Activated CD8-positive, alpha-beta memory T cell treated with anti-CD3 and anti-CD28 coated beads, Interleukin-2, amount 10 ng/mL, durations not matched to agents 7 days and 5 days (primary cell): ENCODE results near the gene KDM4C. TPM values are rescaled to one million over a fixed set of nuclear protein-coding genes. Genes with fewer than 3 reads are reported as not detected.
A peak's percentile ranks its signal among the peaks of the same experiment; 100 is the strongest.

Experiments
- ATAC-seq: fragments of 150-1000 bp; cut with Tn5 transposase; one replicate; pipeline ENCODE4 v1.10.0; 2021; ENCODE audit warnings: moderate library complexity
- CTCF ChIA-PET: fragments of 350-600 bp; sonication (Branson Sonifier 250); formaldehyde crosslinking; loops from one replicate; lab custom pipeline; 2021; ENCODE audit warnings: antibody characterized with exemption; lab: Charles Lee
- DNase-seq: peaks from one replicate; pipeline ENCODE4 v3.0.0-alpha.2; 2020
- H3K27ac Mint-ChIP-seq: one replicate; pipeline ENCODE4 v1.8.0; 2021; ENCODE audit warnings: mild to moderate bottlenecking, mixed read lengths
- H3K27me3 Mint-ChIP-seq: one replicate; pipeline ENCODE4 v1.8.0; 2021; ENCODE audit warnings: mixed read lengths
- H3K36me3 Mint-ChIP-seq: one replicate; pipeline ENCODE4 v1.8.0; 2021; ENCODE audit warnings: mild to moderate bottlenecking, mixed read lengths
- H3K4me1 Mint-ChIP-seq: one replicate; pipeline ENCODE4 v1.8.0; 2021; ENCODE audit warnings: mixed read lengths
- H3K4me3 Mint-ChIP-seq: one replicate; pipeline ENCODE4 v1.8.0; 2021; ENCODE audit warnings: mild to moderate bottlenecking, moderate library complexity, mixed read lengths
- H3K9me3 Mint-ChIP-seq: one replicate; pipeline ENCODE4 v1.8.0; 2022; ENCODE audit warnings: low read depth, mixed read lengths
- total RNA-seq, 2 experiments: library from RNA; stranded (reverse); gene quantifications; one replicate each; pipeline ENCODE4 v1.2.3, GENCODE V29; 2021

KDM4C gene
- total RNA-seq, 2 experiments from 2014 or later = 31.5 to 57.8 TPM

DNA sequence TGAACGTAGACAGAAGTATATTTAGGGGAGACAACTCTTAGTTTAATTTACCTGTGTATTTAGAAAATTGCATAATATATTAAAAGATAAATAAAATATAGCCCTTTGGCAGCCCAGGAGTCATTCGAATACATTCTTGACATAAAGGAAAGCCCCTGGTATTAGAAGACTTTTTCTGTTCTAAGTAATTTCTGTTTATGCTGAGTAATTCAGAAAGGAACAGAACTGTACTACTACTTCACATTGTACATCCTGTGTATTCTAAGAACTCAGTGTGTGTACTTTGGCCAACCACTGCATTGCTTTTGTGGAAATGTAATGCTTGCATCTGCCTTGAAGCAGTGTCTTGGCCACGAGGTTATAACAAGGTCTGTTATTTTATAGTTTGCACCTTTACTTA is 136.4 kb downstream of the KDM4C start:
- Mint-ChIP-seq H3K27me3 (no peaks in the 10 kb centered on the region), H3K4me1 (peaks cover 39% of the 10 kb centered on the region), H3K27ac (peak overlapping the region; percentile 89), H3K9me3 (no peaks in the 10 kb centered on the region), H3K4me3 (peak overlapping the region; percentile 55), H3K36me3 (peaks cover 45% of the 10 kb centered on the region)
- peak; percentile 97 for ATAC-seq
- peak; percentile 79 for DNase-seq
- CTCF ChIA-PET = no interaction called here

DNA sequence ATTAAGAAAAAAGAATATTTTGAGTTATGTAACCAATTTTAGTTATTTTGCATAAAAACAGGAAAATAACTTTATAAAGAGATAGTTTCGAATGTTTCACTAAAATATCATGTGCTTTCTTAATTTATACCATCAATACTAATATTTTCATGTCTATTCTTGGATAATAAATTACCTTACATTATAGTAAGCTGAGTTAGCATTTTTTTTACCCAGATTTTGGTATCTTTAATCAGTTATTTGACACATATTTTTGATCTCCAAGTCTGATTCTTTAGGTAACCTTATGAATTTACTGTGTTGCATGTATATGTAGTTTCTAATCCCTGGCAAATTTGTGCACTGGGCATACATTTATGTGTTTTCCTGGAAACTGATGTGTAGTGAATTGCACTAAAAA is 138.0 kb downstream of the KDM4C start:
- Mint-ChIP-seq H3K4me1 (peaks cover 39% of the 10 kb centered on the region), H3K4me3 (no peak overlapping the region), H3K27ac (no peak overlapping the region), H3K9me3 (no peaks in the 10 kb centered on the region), H3K36me3 (peaks cover 39% of the 10 kb centered on the region), H3K27me3 (no peaks in the 10 kb centered on the region)
- no peak for DNase-seq
- no peak for ATAC-seq
- CTCF ChIA-PET = no interaction called here

DNA sequence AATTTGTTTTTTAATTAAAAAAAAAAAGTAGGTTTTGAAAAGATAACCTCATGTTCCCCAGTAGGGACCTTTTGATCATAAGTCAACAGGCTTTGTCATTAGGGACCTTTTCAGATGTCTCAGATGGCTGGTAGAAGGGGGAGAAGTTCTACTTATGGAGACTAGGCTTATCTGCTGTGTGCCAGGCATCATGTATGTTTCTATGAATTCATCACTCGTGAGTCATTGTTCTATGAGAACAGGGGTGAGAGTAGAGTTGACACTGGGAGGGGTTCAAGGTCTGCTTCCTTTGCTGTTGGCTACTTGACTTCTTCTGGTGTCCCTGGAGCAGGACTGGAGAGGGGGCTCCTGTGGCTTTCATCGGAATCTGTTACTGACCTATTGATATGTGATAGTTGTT is 138.8 kb downstream of the KDM4C start:
- CTCF ChIA-PET = interaction anchor here (0.9 kb wide), 1 partner anchor 13 kb away, joined by 3 read pairs; no protein-coding TSS in a partner anchor
- Mint-ChIP-seq H3K4me3 (no peak overlapping the region), H3K27ac (no peak overlapping the region), H3K36me3 (peaks cover 39% of the 10 kb centered on the region), H3K4me1 (peaks cover 46% of the 10 kb centered on the region), H3K27me3 (no peaks in the 10 kb centered on the region), H3K9me3 (no peaks in the 10 kb centered on the region)
- ATAC-seq (no peak), DNase-seq (no peak)

DNA sequence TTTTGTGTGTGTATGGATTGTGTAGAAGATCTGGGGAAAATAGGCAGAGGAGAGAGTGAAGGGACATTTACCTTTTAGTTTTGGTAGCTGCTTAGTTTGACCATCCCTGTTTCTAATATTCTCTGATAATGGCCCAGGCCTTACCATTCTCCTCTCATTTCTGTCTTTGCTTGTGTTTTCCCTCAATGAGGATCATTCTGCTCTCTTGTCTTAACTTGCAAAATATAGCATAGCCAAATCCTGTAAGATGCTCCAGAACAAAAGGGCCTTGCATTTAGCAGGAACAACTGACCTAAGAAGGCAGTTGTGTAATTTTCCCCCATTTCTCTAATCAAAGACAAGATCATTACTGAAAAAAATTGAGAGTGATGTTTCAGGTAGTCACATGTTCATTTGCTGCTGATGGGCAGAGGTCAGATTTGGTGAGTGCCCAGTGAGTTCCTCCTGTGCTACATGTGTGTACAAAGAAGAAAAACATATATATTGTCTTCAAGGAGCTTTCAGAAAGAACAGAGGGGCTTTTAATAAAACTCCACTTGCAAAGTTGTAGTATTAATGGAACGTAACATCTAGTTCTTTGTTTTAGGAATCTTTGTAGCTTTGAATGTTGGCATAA is 139.5 kb downstream of the KDM4C start:
- Mint-ChIP-seq H3K27ac (no peak overlapping the region), H3K4me3 (no peak overlapping the region), H3K36me3 (peaks cover 41% of the 10 kb centered on the region), H3K9me3 (no peaks in the 10 kb centered on the region), H3K4me1 (peaks cover 51% of the 10 kb centered on the region), H3K27me3 (no peaks in the 10 kb centered on the region)
- CTCF ChIA-PET = interaction anchor here (0.9 kb wide), 1 partner anchor 12 kb away, joined by 3 read pairs; no protein-coding TSS in a partner anchor
- DNase-seq (no peak), ATAC-seq (no peak)

DNA sequence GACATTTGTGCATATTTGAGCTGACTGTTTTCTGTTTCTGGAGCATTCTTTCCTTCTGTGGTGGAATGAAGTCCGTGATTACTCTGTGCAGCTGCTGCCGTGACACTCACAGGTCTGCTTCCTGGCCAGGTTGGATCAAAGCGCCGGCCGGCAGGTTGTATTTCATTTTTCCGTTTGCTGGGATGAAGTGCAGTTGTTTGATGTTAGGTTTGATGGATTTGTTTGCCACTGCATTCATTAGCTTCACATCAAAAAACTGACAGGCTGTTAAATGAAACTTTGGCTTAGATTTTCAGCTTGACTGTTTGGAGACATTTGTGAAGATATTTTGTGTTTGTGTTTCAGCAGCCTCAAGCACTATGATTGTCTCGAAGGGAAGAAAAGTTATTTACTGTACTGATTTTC is 140.1 kb downstream of the KDM4C start:
- peaks cover 41% of the 10 kb centered on the region for H3K36me3 Mint-ChIP-seq

DNA sequence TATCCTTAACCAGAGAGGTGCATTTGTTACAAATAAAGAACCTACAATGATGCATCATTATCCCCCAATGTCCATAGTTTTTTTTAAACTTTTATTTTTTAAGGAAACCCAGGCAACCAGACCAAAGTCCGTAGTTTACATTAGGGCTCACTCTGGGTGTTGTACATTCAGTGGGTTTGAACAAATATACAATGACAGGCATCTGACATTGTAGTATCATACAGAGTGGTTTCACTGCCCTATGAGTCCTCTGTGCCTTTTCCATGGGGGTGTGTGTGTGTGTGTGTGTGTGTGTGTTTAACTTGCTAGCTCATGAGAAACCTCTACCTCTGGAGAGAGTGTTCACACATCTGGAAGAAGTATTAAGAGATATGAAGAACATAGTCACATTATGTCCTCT is 141.5 kb downstream of the KDM4C start:
- no peak overlapping the region for H3K27ac Mint-ChIP-seq
- CTCF ChIA-PET = no interaction called here
- DNase-seq = no peak
- H3K27me3 Mint-ChIP-seq = no peaks in the 10 kb centered on the region
- peaks cover 43% of the 10 kb centered on the region for H3K4me1 Mint-ChIP-seq
- no peaks in the 10 kb centered on the region for H3K9me3 Mint-ChIP-seq
- peaks cover 36% of the 10 kb centered on the region for H3K36me3 Mint-ChIP-seq
- no peak for ATAC-seq
- no peak overlapping the region for H3K4me3 Mint-ChIP-seq

More for the DNA sequence above, 140.1 kb downstream of the KDM4C start:
- no peak overlapping the region for H3K4me3 Mint-ChIP-seq
- H3K27me3 Mint-ChIP-seq = no peaks in the 10 kb centered on the region
- no peaks in the 10 kb centered on the region for H3K9me3 Mint-ChIP-seq
- DNase-seq (no peak), ATAC-seq (no peak)
- H3K4me1 Mint-ChIP-seq = peaks cover 55% of the 10 kb centered on the region
- CTCF ChIA-PET = no interaction called here
- no peak overlapping the region for H3K27ac Mint-ChIP-seq

DNA sequence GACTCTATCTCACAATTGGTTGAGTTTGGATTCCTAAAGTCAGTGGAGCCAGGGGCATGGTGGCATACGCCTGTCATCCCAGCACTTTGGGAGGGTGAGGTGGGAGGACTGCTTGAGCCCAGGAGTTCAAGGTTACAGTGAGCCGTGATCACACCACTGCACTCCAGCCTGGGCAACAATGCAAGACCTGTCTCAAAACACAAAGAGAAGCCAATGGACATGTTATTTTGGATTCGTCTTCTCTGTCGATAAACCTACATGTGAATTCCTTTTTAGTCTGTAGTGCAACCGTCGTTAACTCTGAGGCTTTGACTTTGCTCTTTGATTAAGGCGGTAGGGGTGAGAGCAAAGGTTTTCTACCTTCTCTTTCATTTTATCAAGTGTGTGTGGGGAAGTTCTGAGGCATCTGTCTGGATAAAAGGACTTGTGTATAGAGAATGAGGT is 142.7 kb downstream of the KDM4C start:
- no peak overlapping the region for H3K4me3 Mint-ChIP-seq
- peaks cover 32% of the 10 kb centered on the region for H3K4me1 Mint-ChIP-seq
- H3K27me3 Mint-ChIP-seq = no peaks in the 10 kb centered on the region
- H3K27ac Mint-ChIP-seq = no peak overlapping the region
- ATAC-seq = no peak
- CTCF ChIA-PET = interaction anchor here (0.5 kb wide), 1 partner anchor 1812 kb away, joined by 5 read pairs; no protein-coding TSS in a partner anchor
- peaks cover 26% of the 10 kb centered on the region for H3K36me3 Mint-ChIP-seq
- H3K9me3 Mint-ChIP-seq = no peaks in the 10 kb centered on the region
- no peak for DNase-seq

DNA sequence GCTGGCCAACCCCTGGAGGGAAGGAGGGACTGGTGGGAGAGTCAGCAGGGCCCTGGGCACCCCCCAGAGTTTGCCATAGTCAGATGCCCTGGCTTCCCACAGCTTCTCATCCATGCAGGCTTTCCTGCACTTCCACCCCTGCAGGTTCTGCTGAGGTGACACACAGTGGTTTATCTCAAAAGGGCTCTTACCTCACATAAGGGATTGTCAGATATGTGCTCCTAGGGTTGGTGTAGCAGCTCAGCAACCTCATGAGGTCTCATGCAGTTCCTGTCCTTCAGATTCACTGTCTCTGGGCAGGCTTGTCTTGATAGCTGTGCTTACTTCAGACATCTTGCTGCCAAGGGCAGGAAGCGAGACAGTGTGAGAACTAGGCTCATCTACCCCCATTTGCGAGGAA is 143.4 kb downstream of the KDM4C start:
- Mint-ChIP-seq H3K27ac (no peak overlapping the region), H3K4me1 (peaks cover 28% of the 10 kb centered on the region), H3K36me3 (peaks cover 24% of the 10 kb centered on the region), H3K4me3 (no peak overlapping the region), H3K9me3 (no peaks in the 10 kb centered on the region), H3K27me3 (no peaks in the 10 kb centered on the region)
- DNase-seq (no peak), ATAC-seq (peak; percentile 33)
- CTCF ChIA-PET = no interaction called here

DNA sequence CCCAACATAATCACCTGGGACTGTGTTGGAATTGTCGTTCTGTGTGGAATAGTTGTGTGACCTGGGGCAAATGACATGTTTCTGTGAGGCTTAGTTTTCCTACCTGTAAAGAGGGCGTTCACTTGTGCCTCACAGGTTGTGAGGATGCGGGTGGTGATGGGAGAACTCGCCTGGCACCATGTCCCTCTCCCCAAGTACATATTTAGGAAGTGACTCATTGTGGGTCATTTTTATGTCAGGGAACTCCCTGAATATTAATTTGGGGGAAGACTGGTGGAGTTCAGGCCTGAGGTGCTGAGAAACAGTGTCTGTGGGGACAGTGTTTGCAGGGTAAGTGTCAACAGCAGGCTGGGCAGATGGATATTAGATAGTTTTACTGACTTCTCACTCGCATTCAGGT is 144.7 kb downstream of the KDM4C start:
- no peak for ATAC-seq
- H3K9me3 Mint-ChIP-seq = no peaks in the 10 kb centered on the region
- H3K4me1 Mint-ChIP-seq = peaks cover 19% of the 10 kb centered on the region
- CTCF ChIA-PET = no interaction called here
- no peak for DNase-seq
- H3K36me3 Mint-ChIP-seq = peaks cover 14% of the 10 kb centered on the region
- H3K27ac Mint-ChIP-seq = no peak overlapping the region
- no peaks in the 10 kb centered on the region for H3K27me3 Mint-ChIP-seq
- H3K4me3 Mint-ChIP-seq = no peak overlapping the region

DNA sequence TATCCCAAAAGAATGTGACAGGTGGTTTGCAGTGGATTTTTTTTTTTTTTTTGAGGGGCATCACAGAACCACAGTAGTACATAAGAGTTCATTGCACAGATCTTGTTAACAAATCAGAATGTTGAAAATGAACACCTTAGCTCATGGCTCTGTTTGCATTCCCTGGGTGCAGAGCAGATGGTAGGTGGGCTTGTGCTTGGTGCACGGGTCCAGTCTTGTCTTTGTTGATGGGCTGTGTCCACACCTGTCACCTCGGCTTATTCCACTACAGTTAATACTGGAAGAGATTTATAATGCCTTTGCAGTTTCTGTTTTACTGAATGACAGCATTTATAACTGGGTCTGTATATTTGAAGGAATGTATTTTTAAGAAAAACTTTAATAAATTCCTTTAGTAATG is 146.6 kb downstream of the KDM4C start:
- Mint-ChIP-seq H3K27ac (no peak overlapping the region), H3K9me3 (no peaks in the 10 kb centered on the region), H3K4me3 (no peak overlapping the region), H3K36me3 (peaks cover 12% of the 10 kb centered on the region), H3K27me3 (no peaks in the 10 kb centered on the region), H3K4me1 (peaks cover 19% of the 10 kb centered on the region)
- DNase-seq (no peak), ATAC-seq (no peak)
- CTCF ChIA-PET = no interaction called here

DNA sequence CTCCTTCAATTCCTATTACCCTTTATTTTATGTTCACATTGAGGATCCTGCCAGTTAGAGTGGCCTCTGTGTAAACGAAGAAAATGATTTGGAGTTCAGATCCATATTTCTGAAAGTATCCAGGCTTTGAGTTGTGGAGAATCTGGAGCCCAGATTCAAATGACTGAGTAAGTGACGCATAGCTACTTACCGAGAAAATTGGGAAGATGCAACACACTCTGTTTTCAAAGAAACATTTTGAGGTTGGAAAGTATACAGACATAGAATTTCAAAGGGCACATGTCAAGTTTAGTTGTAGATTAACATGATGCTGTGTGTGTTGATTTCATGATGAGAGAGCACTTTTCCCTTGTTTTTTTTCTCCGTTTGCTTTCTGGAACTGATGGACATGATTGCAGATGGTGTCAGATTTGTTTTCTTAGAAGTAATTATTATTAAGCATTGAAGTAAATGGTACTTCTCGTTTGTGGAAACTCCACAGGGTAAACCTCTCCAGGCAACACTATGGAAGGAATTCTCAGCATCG is 148.1 kb downstream of the KDM4C start:
- Mint-ChIP-seq H3K27me3 (no peaks in the 10 kb centered on the region), H3K27ac (no peak overlapping the region), H3K4me3 (no peak overlapping the region), H3K9me3 (no peaks in the 10 kb centered on the region), H3K4me1 (peaks cover 14% of the 10 kb centered on the region), H3K36me3 (peaks cover 7% of the 10 kb centered on the region)
- ATAC-seq (no peak), DNase-seq (no peak)
- CTCF ChIA-PET = no interaction called here

DNA sequence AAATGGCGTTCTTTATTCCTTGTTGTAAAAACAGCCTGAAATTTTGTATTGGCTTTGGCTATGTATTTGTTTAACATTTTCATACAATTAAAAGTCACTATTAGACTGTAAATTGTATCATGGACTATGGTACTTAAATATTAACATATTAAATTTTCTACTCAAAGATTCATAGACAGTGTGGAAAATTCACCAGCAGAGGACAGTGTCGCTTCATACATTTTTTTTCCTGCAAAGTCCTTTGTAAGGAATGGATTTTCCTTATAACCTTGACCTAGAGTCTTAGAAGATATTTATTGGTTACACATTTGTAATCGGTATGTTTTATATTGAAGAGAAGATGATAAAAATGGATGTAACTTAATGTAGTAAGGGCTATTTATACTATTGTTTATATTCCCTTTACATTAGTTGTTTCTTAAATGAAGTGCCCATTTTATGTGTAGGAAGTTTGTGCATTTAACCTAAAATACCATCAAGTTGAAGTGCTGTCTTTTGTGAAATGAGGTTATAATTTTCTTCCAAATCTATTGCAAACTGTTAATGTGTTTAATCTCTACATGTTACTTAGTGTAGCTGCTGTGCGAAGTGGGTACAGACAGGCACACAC is 150.1 kb downstream of the KDM4C start:
- H3K36me3 Mint-ChIP-seq = no peaks in the 10 kb centered on the region
- H3K27ac Mint-ChIP-seq = no peak overlapping the region
- CTCF ChIA-PET = interaction anchor here (1.6 kb wide), 1 partner anchor 81 kb away, joined by 4 read pairs; no protein-coding TSS in a partner anchor
- DNase-seq = no peak
- no peaks in the 10 kb centered on the region for H3K9me3 Mint-ChIP-seq
- H3K4me3 Mint-ChIP-seq = no peak overlapping the region
- H3K4me1 Mint-ChIP-seq = peaks cover 8% of the 10 kb centered on the region
- ATAC-seq = no peak
- H3K27me3 Mint-ChIP-seq = no peaks in the 10 kb centered on the region

DNA sequence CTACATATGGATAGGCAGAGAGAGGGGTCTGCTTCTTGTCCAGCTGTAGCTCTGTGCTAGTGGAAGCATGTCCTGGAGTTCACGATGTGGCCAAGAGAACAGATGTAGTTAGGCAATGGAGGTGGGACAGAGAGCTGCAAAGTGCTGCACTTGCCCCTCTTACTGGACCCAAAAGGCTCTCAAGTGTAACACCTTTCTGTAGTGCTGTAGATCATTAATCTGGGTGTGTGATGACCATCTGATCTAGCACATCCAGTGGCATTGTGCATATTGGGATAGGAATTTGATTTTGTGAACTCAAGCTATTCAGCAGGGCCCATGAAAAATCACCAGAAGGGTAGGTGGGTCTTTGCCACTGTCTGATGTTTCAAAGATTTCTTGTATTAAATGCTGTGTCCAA is 151.4 kb downstream of the KDM4C start:
- Mint-ChIP-seq H3K9me3 (no peaks in the 10 kb centered on the region), H3K36me3 (no peaks in the 10 kb centered on the region), H3K4me1 (peaks cover 8% of the 10 kb centered on the region), H3K27me3 (no peaks in the 10 kb centered on the region), H3K4me3 (no peak overlapping the region), H3K27ac (no peak overlapping the region)
- ATAC-seq (no peak), DNase-seq (no peak)
- CTCF ChIA-PET = interaction anchor here (0.6 to 1.6 kb wide), 4 partner anchors 12 to 82 kb away, joined by 3 to 4 read pairs (median 3); no protein-coding TSS in a partner anchor

DNA sequence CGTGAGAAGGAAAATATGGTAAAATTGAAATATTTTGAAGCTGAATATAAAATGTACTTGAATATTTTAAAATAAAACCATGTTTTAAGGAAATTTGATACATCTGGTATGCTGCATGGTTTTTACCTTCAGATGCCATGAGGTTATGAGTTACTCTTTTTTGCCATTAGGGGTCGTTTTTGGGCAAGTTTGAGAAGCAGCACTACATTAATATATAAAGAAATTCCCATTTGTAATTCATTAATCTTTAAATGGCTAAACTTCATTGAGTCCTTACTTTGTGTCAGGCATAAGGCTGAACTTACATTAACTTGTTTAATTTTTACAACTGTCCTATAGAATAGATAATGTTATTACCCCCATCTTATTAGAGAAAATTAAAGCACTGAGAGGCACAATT is 152.3 kb downstream of the KDM4C start:
- no peak overlapping the region for H3K27ac Mint-ChIP-seq
- H3K4me3 Mint-ChIP-seq = no peak overlapping the region
- H3K27me3 Mint-ChIP-seq = no peaks in the 10 kb centered on the region
- ATAC-seq (no peak), DNase-seq (no peak)
- H3K4me1 Mint-ChIP-seq = peaks cover 8% of the 10 kb centered on the region
- H3K36me3 Mint-ChIP-seq = no peaks in the 10 kb centered on the region
- CTCF ChIA-PET = interaction anchor here (0.6 to 1.5 kb wide), 3 partner anchors 13 to 35 kb away, joined by 3 read pairs; no protein-coding TSS in a partner anchor
- H3K9me3 Mint-ChIP-seq = no peaks in the 10 kb centered on the region
